ENCODE data around the gene CYTL1. TPM values are rescaled to one million over a fixed set of nuclear protein-coding genes. Genes with fewer than 3 reads are reported as not detected.

The CYTL1 gene
- total and polyA plus RNA-seq, 5 donors from 2014 or later, result 0.54 TPM; not detected in 4

- peaks cover 20% of the 10 kb centered on the region for H3K4me1 ChIP-seq (ENCODE audit: control insufficient read depth, insufficient read depth, low read length, poor library complexity, severe bottlenecking)
- peaks cover 51% of the 10 kb centered on the region for H3K27me3 Mint-ChIP-seq
- H3K36me3 ChIP-seq (ENCODE audit: control insufficient read depth, insufficient read depth, low read length), result no peaks in the 10 kb centered on the region
- H3K9me3 Mint-ChIP-seq, result peaks cover 0 to 6% (median 0%) of the 10 kb centered on the region in 7 donors
- H3K27ac ChIP-seq (ENCODE audit: insufficient read depth, low read length, poor library complexity, severe bottlenecking), result no peak overlapping the region
- peak overlapping the region in 2 of 4 donors; percentile 26 to 62 for H3K4me3 Mint-ChIP-seq
- no peak overlapping the region for H3K4me3 ChIP-seq (ENCODE audit: low read depth, low read length)
- H3K27me3 ChIP-seq (ENCODE audit: control insufficient read depth, insufficient read depth, low read length), result peaks cover 5% of the 10 kb centered on the region
- ATAC-seq (ENCODE audit: low read depth in 2 of 2) (no peak), DNase-seq (no peak)
- H3K9me3 ChIP-seq (ENCODE audit: control insufficient read depth in 2 of 2, low read length in 2 of 2), result no peaks in the 10 kb centered on the region
- peaks cover 0 to 18% (median 7%) of the 10 kb centered on the region in 4 donors for H3K4me1 Mint-ChIP-seq
- no peaks in the 10 kb centered on the region for H3K36me3 Mint-ChIP-seq
- no peak overlapping the region for H3K27ac Mint-ChIP-seq
Measured at GRCh38 chr4:5052204-5052702, 33.0 kb upstream of the CYTL1 start.

GRCh38 chr4:5051278-5052203, 32.3 kb upstream of the CYTL1 start, which contains the start of gene STK32B:
Gene STK32B, plus strand, starts transcription at chr4:5051480.
- H3K27ac Mint-ChIP-seq, result no peak within 1 kb of the TSS
- DNase-seq, result peak in 1 of 3 donors; percentile 29
- H3K36me3 ChIP-seq (ENCODE audit: control insufficient read depth, insufficient read depth, low read length), result no peaks in the 10 kb centered on the region
- peaks cover 55% of the 10 kb centered on the region for H3K27me3 Mint-ChIP-seq
- H3K4me1 Mint-ChIP-seq, result peaks cover 0 to 18% (median 7%) of the 10 kb centered on the region in 4 donors
- H3K9me3 Mint-ChIP-seq, result peaks cover 0 to 6% (median 0%) of the 10 kb centered on the region in 7 donors
- no peak within 1 kb of the TSS for H3K4me3 ChIP-seq (ENCODE audit: low read depth, low read length)
- peaks cover 5% of the 10 kb centered on the region for H3K27me3 ChIP-seq (ENCODE audit: control insufficient read depth, insufficient read depth, low read length)
- H3K4me3 Mint-ChIP-seq, result peak within 1 kb of the TSS in 3 of 4 donors; percentile 45 to 76 (median 68)
- no peak for ATAC-seq (ENCODE audit: low read depth in 2 of 2)
- no peak within 1 kb of the TSS for H3K27ac ChIP-seq (ENCODE audit: insufficient read depth, low read length, poor library complexity, severe bottlenecking)
- H3K9me3 ChIP-seq (ENCODE audit: control insufficient read depth in 2 of 2, low read length in 2 of 2), result no peaks in the 10 kb centered on the region
- peaks cover 20% of the 10 kb centered on the region for H3K4me1 ChIP-seq (ENCODE audit: control insufficient read depth, insufficient read depth, low read length, poor library complexity, severe bottlenecking)
- no peaks in the 10 kb centered on the region for H3K36me3 Mint-ChIP-seq

- H3K4me3 ChIP-seq (ENCODE audit: low read depth, low read length), result no peak overlapping the region
- peak in 1 of 3 donors; percentile 14 for DNase-seq
- peaks cover 0 to 18% (median 7%) of the 10 kb centered on the region in 4 donors for H3K4me1 Mint-ChIP-seq
- H3K9me3 Mint-ChIP-seq, result peaks cover 0 to 6% (median 0%) of the 10 kb centered on the region in 7 donors
- no peaks in the 10 kb centered on the region for H3K9me3 ChIP-seq (ENCODE audit: control insufficient read depth in 2 of 2, low read length in 2 of 2)
- H3K27me3 Mint-ChIP-seq, result peaks cover 60% of the 10 kb centered on the region
- H3K27ac Mint-ChIP-seq, result no peak overlapping the region
- peaks cover 20% of the 10 kb centered on the region for H3K4me1 ChIP-seq (ENCODE audit: control insufficient read depth, insufficient read depth, low read length, poor library complexity, severe bottlenecking)
- H3K4me3 Mint-ChIP-seq, result peak overlapping the region in 3 of 4 donors; percentile 45 to 76 (median 68)
- peaks cover 5% of the 10 kb centered on the region for H3K27me3 ChIP-seq (ENCODE audit: control insufficient read depth, insufficient read depth, low read length)
- H3K36me3 Mint-ChIP-seq, result no peaks in the 10 kb centered on the region
- peak in 1 of 2 donors; percentile 34 for ATAC-seq (ENCODE audit: low read depth in 2 of 2)
- H3K36me3 ChIP-seq (ENCODE audit: control insufficient read depth, insufficient read depth, low read length), result no peaks in the 10 kb centered on the region
- no peak overlapping the region for H3K27ac ChIP-seq (ENCODE audit: insufficient read depth, low read length, poor library complexity, severe bottlenecking)
Measured at GRCh38 chr4:5050520-5051277, 31.4 kb upstream of the CYTL1 start.

- H3K4me1 Mint-ChIP-seq, result peaks cover 0 to 18% (median 8%) of the 10 kb centered on the region in 4 donors
- Histone ChIP-seq H3K4me3 (ENCODE audit: low read depth, low read length) (no peak overlapping the region), H3K9me3 (ENCODE audit: control insufficient read depth in 2 of 2, low read length in 2 of 2) (no peaks in the 10 kb centered on the region), H3K4me1 (ENCODE audit: control insufficient read depth, insufficient read depth, low read length, poor library complexity, severe bottlenecking) (peaks cover 20% of the 10 kb centered on the region), H3K36me3 (ENCODE audit: control insufficient read depth, insufficient read depth, low read length) (no peaks in the 10 kb centered on the region), H3K27me3 (ENCODE audit: control insufficient read depth, insufficient read depth, low read length) (peaks cover 5% of the 10 kb centered on the region), H3K27ac (ENCODE audit: insufficient read depth, low read length, poor library complexity, severe bottlenecking) (no peak overlapping the region)
- peaks cover 57% of the 10 kb centered on the region for H3K27me3 Mint-ChIP-seq
- no peak for ATAC-seq (ENCODE audit: low read depth in 2 of 2)
- H3K36me3 Mint-ChIP-seq, result no peaks in the 10 kb centered on the region
- H3K4me3 Mint-ChIP-seq, result no peak overlapping the region
- DNase-seq, result no peak
- no peak overlapping the region for H3K27ac Mint-ChIP-seq
- H3K9me3 Mint-ChIP-seq, result peaks cover 0 to 8% (median 0%) of the 10 kb centered on the region in 7 donors
Measured at GRCh38 chr4:5048721-5049120, 29.5 kb upstream of the CYTL1 start.

- H3K27me3 Mint-ChIP-seq, result peaks cover 38% of the 10 kb centered on the region
- Histone ChIP-seq H3K27ac (ENCODE audit: insufficient read depth, low read length, poor library complexity, severe bottlenecking) (no peak overlapping the region), H3K36me3 (ENCODE audit: control insufficient read depth, insufficient read depth, low read length) (no peaks in the 10 kb centered on the region), H3K4me3 (ENCODE audit: low read depth, low read length) (no peak overlapping the region), H3K4me1 (ENCODE audit: control insufficient read depth, insufficient read depth, low read length, poor library complexity, severe bottlenecking) (peaks cover 1% of the 10 kb centered on the region), H3K9me3 (ENCODE audit: control insufficient read depth in 2 of 2, low read length in 2 of 2) (no peaks in the 10 kb centered on the region), H3K27me3 (ENCODE audit: control insufficient read depth, insufficient read depth, low read length) (peaks cover 3% of the 10 kb centered on the region)
- ATAC-seq (ENCODE audit: low read depth in 2 of 2), result no peak
- no peak overlapping the region for H3K4me3 Mint-ChIP-seq
- peaks cover 0 to 2% (median under 1%) of the 10 kb centered on the region in 4 donors for H3K4me1 Mint-ChIP-seq
- peaks cover 0 to 8% (median 0%) of the 10 kb centered on the region in 7 donors for H3K9me3 Mint-ChIP-seq
- no peak overlapping the region for H3K27ac Mint-ChIP-seq
- no peak for DNase-seq
- no peaks in the 10 kb centered on the region for H3K36me3 Mint-ChIP-seq
Measured at GRCh38 chr4:5045097-5045496, 25.8 kb upstream of the CYTL1 start.

- Histone ChIP-seq H3K36me3 (ENCODE audit: control insufficient read depth, insufficient read depth, low read length) (no peaks in the 10 kb centered on the region), H3K27ac (ENCODE audit: insufficient read depth, low read length, poor library complexity, severe bottlenecking) (no peak overlapping the region), H3K9me3 (ENCODE audit: control insufficient read depth in 2 of 2, low read length in 2 of 2) (no peaks in the 10 kb centered on the region), H3K27me3 (ENCODE audit: control insufficient read depth, insufficient read depth, low read length) (no peaks in the 10 kb centered on the region), H3K4me1 (ENCODE audit: control insufficient read depth, insufficient read depth, low read length, poor library complexity, severe bottlenecking) (no peaks in the 10 kb centered on the region), H3K4me3 (ENCODE audit: low read depth, low read length) (no peak overlapping the region)
- Mint-ChIP-seq H3K4me3 (no peak overlapping the region), H3K36me3 (no peaks in the 10 kb centered on the region), H3K9me3 (peaks cover 0 to 8% (median 0%) of the 10 kb centered on the region in 7 donors), H3K4me1 (peaks cover 0 to 2% (median 0%) of the 10 kb centered on the region in 4 donors), H3K27me3 (peaks cover 31% of the 10 kb centered on the region), H3K27ac (no peak overlapping the region)
- DNase-seq, result no peak
- no peak for ATAC-seq (ENCODE audit: low read depth in 2 of 2)
Measured at GRCh38 chr4:5044341-5044740, 25.1 kb upstream of the CYTL1 start.

GRCh38 chr4:5043579-5043978, 24.3 kb upstream of the CYTL1 start:
- Histone ChIP-seq H3K27ac (ENCODE audit: insufficient read depth, low read length, poor library complexity, severe bottlenecking) (no peak overlapping the region), H3K9me3 (ENCODE audit: control insufficient read depth in 2 of 2, low read length in 2 of 2) (no peaks in the 10 kb centered on the region), H3K36me3 (ENCODE audit: control insufficient read depth, insufficient read depth, low read length) (no peaks in the 10 kb centered on the region), H3K4me3 (ENCODE audit: low read depth, low read length) (no peak overlapping the region), H3K4me1 (ENCODE audit: control insufficient read depth, insufficient read depth, low read length, poor library complexity, severe bottlenecking) (no peaks in the 10 kb centered on the region), H3K27me3 (ENCODE audit: control insufficient read depth, insufficient read depth, low read length) (no peaks in the 10 kb centered on the region)
- Mint-ChIP-seq H3K36me3 (no peaks in the 10 kb centered on the region), H3K27ac (no peak overlapping the region), H3K27me3 (peaks cover 26% of the 10 kb centered on the region), H3K4me1 (peaks cover 0 to 2% (median 0%) of the 10 kb centered on the region in 4 donors), H3K9me3 (peaks cover 0 to 8% (median 0%) of the 10 kb centered on the region in 7 donors), H3K4me3 (no peak overlapping the region)
- DNase-seq, result no peak
- no peak for ATAC-seq (ENCODE audit: low read depth in 2 of 2)
